GDM1 (cell line): Measurements from ENCODE around the gene XKR8.
"Not testable (repeated sequence)": the region's sequence is repeated elsewhere in the genome, so short reads cannot be mapped to it uniquely, and the experiment has no call there.

Source experiments
- DNase-seq: peaks from one replicate; lab custom pipeline; 2025; lab: John Stamatoyannopoulos, UW

The XKR8 gene

GRCh38 chr1:27992276-27992675, 32.5 kb downstream of the XKR8 start:
- DNase-seq = peak; percentile 38

- DNase-seq = no peak
Observed at GRCh38 chr1:27993241-27993640, 33.5 kb downstream of the XKR8 start.

- DNase-seq = peak; percentile 2
Observed at GRCh38 chr1:27994060-27994459, 34.3 kb downstream of the XKR8 start.

- not testable (repeated sequence) for DNase-seq
Observed at GRCh38 chr1:27994526-27994925, 34.8 kb downstream of the XKR8 start.

- no peak for DNase-seq
Observed at GRCh38 chr1:27999055-27999454, 39.3 kb downstream of the XKR8 start.

- DNase-seq = no peak
Observed at GRCh38 chr1:28002600-28002999, 42.8 kb downstream of the XKR8 start.

GRCh38 chr1:28003117-28003516, 43.3 kb downstream of the XKR8 start:
- DNase-seq = not testable (repeated sequence)

GRCh38 chr1:28010969-28011368, 51.2 kb downstream of the XKR8 start:
- DNase-seq = no peak
